ENCODE results near the gene C1QA.

DNA sequence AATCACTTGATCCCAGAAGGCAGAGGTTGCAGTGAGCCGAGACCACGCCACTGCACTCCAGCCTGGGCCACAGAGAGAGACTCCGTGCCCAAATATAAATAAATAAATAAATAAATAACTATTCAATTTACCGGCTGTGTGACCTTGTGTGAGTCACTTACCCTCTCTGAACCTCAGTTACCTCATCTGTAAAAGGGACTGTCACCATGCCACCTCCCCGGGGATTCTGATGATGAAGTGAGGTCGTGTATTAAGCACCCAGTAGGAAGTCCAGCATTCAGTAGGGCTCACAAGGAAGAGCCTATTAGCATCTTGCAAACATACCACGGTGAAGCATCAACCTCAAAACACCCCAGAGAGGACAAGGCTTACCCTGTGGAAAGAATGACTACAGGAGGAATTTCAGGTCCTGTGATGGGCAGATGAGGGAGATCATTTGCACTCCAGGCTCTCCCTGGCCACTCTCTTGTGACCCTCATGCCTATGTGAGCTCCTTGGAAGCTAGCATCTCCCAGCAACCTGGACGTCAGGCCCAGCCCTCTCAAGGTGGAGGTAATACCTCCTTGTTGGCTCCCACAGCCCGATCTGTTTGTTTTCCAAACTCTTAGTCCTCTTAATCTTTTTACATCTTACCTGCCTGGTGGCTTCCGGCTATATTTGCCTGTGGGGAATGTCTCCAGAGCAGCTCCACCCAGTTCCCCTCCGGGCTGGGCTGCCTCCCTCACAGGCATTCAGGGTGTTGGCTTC lies 7.6 kb upstream of the C1QA start:
- no peak for TF ChIP-seq FOXM1 (IDR thresholded peaks at IDR 0.05; ENCODE audit: low read depth, low read length)
- TF ChIP-seq, protein P1, sequence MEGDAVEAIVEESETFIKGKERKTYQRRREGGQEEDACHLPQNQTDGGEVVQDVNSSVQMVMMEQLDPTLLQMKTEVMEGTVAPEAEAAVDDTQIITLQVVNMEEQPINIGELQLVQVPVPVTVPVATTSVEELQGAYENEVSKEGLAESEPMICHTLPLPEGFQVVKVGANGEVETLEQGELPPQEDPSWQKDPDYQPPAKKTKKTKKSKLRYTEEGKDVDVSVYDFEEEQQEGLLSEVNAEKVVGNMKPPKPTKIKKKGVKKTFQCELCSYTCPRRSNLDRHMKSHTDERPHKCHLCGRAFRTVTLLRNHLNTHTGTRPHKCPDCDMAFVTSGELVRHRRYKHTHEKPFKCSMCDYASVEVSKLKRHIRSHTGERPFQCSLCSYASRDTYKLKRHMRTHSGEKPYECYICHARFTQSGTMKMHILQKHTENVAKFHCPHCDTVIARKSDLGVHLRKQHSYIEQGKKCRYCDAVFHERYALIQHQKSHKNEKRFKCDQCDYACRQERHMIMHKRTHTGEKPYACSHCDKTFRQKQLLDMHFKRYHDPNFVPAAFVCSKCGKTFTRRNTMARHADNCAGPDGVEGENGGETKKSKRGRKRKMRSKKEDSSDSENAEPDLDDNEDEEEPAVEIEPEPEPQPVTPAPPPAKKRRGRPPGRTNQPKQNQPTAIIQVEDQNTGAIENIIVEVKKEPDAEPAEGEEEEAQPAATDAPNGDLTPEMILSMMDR (IDR thresholded peaks at IDR 0.05 in 2 of 3, conservative IDR thresholded peaks at IDR 0.05 in 1 of 3; ENCODE audit: control insufficient read depth in 2 of 3, extremely low read depth in 1 of 3, insufficient read depth in 1 of 3, low read depth in 3 of 3, low read length in 3 of 3), result no peak
